Keratinocyte (primary cell): ENCODE data around the gene FGF1. TPM values are rescaled to one million over a fixed set of nuclear protein-coding genes. Genes with fewer than 3 reads are reported as not detected.
A peak's percentile ranks its signal among the peaks of the same experiment; 100 is the strongest.

ENCODE experiments used
- DNase-seq: peaks from one replicate; pipeline ENCODE4 v3.0.0-alpha.2; 2011; ENCODE audit warnings: low read depth, missing footprints, low spot score
- FAIRE-seq: peaks from 2 replicates; lab custom pipeline; 2011; peaks lifted over from hg19 to GRCh38; lab: Jason Lieb, UNC
- H2AFZ ChIP-seq: 2 replicates; pipeline ENCODE4 v1.6.0; 2012; ENCODE audit warnings: low read length, control low read depth, inconsistent platforms; ENCODE audit not compliant: control insufficient read depth
- H3K27ac ChIP-seq: 2 replicates; pipeline ENCODE4 v1.5.1; 2011; ENCODE audit warnings: low read length; ENCODE audit not compliant: control insufficient read depth, insufficient read depth
- H3K27me3 ChIP-seq: 3 replicates; pipeline ENCODE4 v1.6.0; 2011; ENCODE audit warnings: low read length; ENCODE audit not compliant: control insufficient read depth, insufficient read depth; ENCODE audit errors: extremely low read depth
- H3K36me3 ChIP-seq, 2 experiments: 2 replicates in 1 of 2; 3 replicates in 1 of 2; pipeline ENCODE4 v1.5.1; 2011; ENCODE audit warnings: low read length in 2 of 2, mild to moderate bottlenecking in 1 of 2; ENCODE audit not compliant: control insufficient read depth in 2 of 2, insufficient read depth in 2 of 2; ENCODE audit errors: extremely low read depth in 1 of 2
- H3K4me1 ChIP-seq: 3 replicates; pipeline ENCODE4 v1.5.1; 2011; ENCODE audit warnings: low read length; ENCODE audit not compliant: control insufficient read depth, insufficient read depth; ENCODE audit errors: extremely low read depth
- H3K4me2 ChIP-seq: 3 replicates; pipeline ENCODE4 v1.6.0; 2011; ENCODE audit warnings: low read depth, low read length; ENCODE audit not compliant: control insufficient read depth, insufficient read depth; ENCODE audit errors: extremely low read depth
- H3K4me3 ChIP-seq, 3 experiments: fragments of 200-600 bp in 1 of 3; sonication (generic) in 1 of 3; 2 replicates in 2 of 3; 3 replicates in 1 of 3; pipeline ENCODE4 v1.5.1; 2011 to 2016; ENCODE audit warnings: low read length in 3 of 3, mild to moderate bottlenecking in 3 of 3, control low read depth in 2 of 3, inconsistent platforms in 1 of 3, low read depth in 1 of 3, mixed read lengths in 1 of 3, mixed run types in 1 of 3, moderate library complexity in 1 of 3; ENCODE audit not compliant: control insufficient read depth in 2 of 3, insufficient read depth in 2 of 3; ENCODE audit errors: extremely low read depth in 1 of 3
- H3K79me2 ChIP-seq: 2 replicates; pipeline ENCODE4 v1.6.0; 2012; ENCODE audit warnings: low read length; ENCODE audit not compliant: control insufficient read depth, insufficient read depth
- H3K9ac ChIP-seq: 3 replicates; pipeline ENCODE4 v1.6.0; 2011; ENCODE audit warnings: low read length; ENCODE audit not compliant: control insufficient read depth, insufficient read depth; ENCODE audit errors: extremely low read depth
- H3K9me1 ChIP-seq: 3 replicates; pipeline ENCODE4 v1.6.0; 2011; ENCODE audit warnings: low read length; ENCODE audit not compliant: control insufficient read depth, insufficient read depth; ENCODE audit errors: extremely low read depth
- H3K9me3 ChIP-seq: 2 replicates; pipeline ENCODE4 v1.5.1; 2012; ENCODE audit warnings: low read depth, low read length; ENCODE audit not compliant: control insufficient read depth
- H4K20me1 ChIP-seq: 3 replicates; pipeline ENCODE4 v1.6.0; 2011; ENCODE audit warnings: low read length; ENCODE audit not compliant: control insufficient read depth, insufficient read depth; ENCODE audit errors: extremely low read depth
- CTCF ChIP-seq, 3 experiments: IDR thresholded peaks in 1 of 3; conservative IDR thresholded peaks in 1 of 3; optimal IDR thresholded peaks in 1 of 3; 2 replicates in 2 of 3; 3 replicates in 1 of 3; pipeline versions ENCODE3 to v1.5.1; 2011; ENCODE audit warnings: low read length in 3 of 3, mild to moderate bottlenecking in 3 of 3, moderate library complexity in 2 of 3, control low read depth in 1 of 3, inconsistent platforms in 1 of 3; ENCODE audit not compliant: insufficient read depth in 2 of 3; ENCODE audit errors: extremely low read depth in 1 of 3
- EZH2 ChIP-seq: IDR thresholded peaks from one replicate; pipeline ENCODE4 v1.6.1; 2012; ENCODE audit warnings: inconsistent platforms, mild to moderate bottlenecking, low read length, moderate library complexity
- dilution Hi-C: fragments of 300-500 bp; cut with MboI; formaldehyde crosslinking; loops from one replicate; pipeline ENCODE4 v1.7.0; 2020; ENCODE audit warnings: low sequenced_read_pairs; ENCODE audit not compliant: extremely low pct_ligation_motif_present
- polyA plus RNA-seq, 5 experiments: library from polyadenylated mRNA; depleted of rRNA in 3 of 5; stranded (reverse) in 3 of 5; stranded (forward) in 1 of 5; unstranded in 1 of 5; fragments of >200 nt; gene quantifications; 1 replicate in 1 of 5; 2 replicates in 3 of 5; 3 replicates in 1 of 5; pipeline versions ENCODE4 v1.2.1 to v1.2.3, GENCODE V29; 2011 to 2012; ENCODE audit warnings: missing spikeins in 2 of 5, low read depth in 1 of 5, low replicate concordance in 1 of 5

Gene FGF1
- polyA plus RNA-seq, 1 donor (not counting 4 experiments of a cell fraction or from before 2014, with no cell fraction given), result 2.4 TPM

GRCh38 chr5:142722146-142722545 lies 36.3 kb upstream of the FGF1 start:
- Histone ChIP-seq H3K36me3 (no peaks in the 10 kb centered on the region), H3K4me2 (no peak overlapping the region), H3K9ac (no peak overlapping the region), H3K4me1 (peaks cover 49% of the 10 kb centered on the region), H3K79me2 (no peaks in the 10 kb centered on the region), H4K20me1 (no peaks in the 10 kb centered on the region), H3K27me3 (no peaks in the 10 kb centered on the region), H3K9me3 (no peaks in the 10 kb centered on the region), H3K9me1 (no peaks in the 10 kb centered on the region), H2AFZ (no peak overlapping the region), H3K4me3 (no peak overlapping the region), H3K27ac (no peak overlapping the region)
- no peak for TF ChIP-seq EZH2
- TF ChIP-seq CTCF (optimal IDR thresholded peaks at IDR 0.05 in 1 of 3, IDR thresholded peaks at IDR 0.05 in 1 of 3, conservative IDR thresholded peaks at IDR 0.05 in 1 of 3; ENCODE audit: extremely low read depth in 1 of 3, insufficient read depth in 2 of 3, low read length in 3 of 3), result no peak
- dilution Hi-C loops, result loop anchor here (10.0 kb wide), 1 partner anchor 153 kb away; no protein-coding TSS in a partner anchor
- FAIRE-seq (no peak), DNase-seq (no peak)

- no peaks in the 10 kb centered on the region for H3K9me1 ChIP-seq
- H3K4me2 ChIP-seq, result peak overlapping the region; percentile 77
- FAIRE-seq (peak; percentile 100), DNase-seq (peak; percentile 98)
- peak overlapping the region; percentile 39 for H3K9ac ChIP-seq
- peak overlapping the region in 1 of 3 experiments; percentile 32 for H3K4me3 ChIP-seq
- H3K79me2 ChIP-seq, result no peaks in the 10 kb centered on the region
- H4K20me1 ChIP-seq, result no peaks in the 10 kb centered on the region
- H3K27me3 ChIP-seq, result no peaks in the 10 kb centered on the region
- no peaks in the 10 kb centered on the region for H3K36me3 ChIP-seq
- H3K4me1 ChIP-seq, result peaks cover 37% of the 10 kb centered on the region
- dilution Hi-C loops, result loop anchor here (10.0 kb wide), 1 partner anchor 154 kb away; no protein-coding TSS in a partner anchor
- H2AFZ ChIP-seq, result peak overlapping the region; percentile 17
- H3K27ac ChIP-seq, result peak overlapping the region; percentile 85
- TF ChIP-seq CTCF (optimal IDR thresholded peaks at IDR 0.05 in 1 of 3, IDR thresholded peaks at IDR 0.05 in 1 of 3, conservative IDR thresholded peaks at IDR 0.05 in 1 of 3; ENCODE audit: extremely low read depth in 1 of 3, insufficient read depth in 2 of 3, low read length in 3 of 3), result peak; percentile 37 to 73 (median 49)
- no peak for TF ChIP-seq EZH2
- no peaks in the 10 kb centered on the region for H3K9me3 ChIP-seq
Observed at GRCh38 chr5:142720641-142721271, 34.9 kb upstream of the FGF1 start.
